ENCODE results near the gene STK40.

Gene STK40

GRCh38 chr1:36398370-36398977 lies 12.8 kb upstream of the STK40 start:
- Histone ChIP-seq H3K27me3 (ENCODE audit: control insufficient read depth, low read length) (no peaks in the 10 kb centered on the region), H3K9me3 (ENCODE audit: control insufficient read depth, insufficient read depth, low read length) (peaks cover 14% of the 10 kb centered on the region; the same call in 1 of the 2 replicates), H3K4me3 (ENCODE audit: low read length) (peak overlapping the region; percentile 79), H3K79me2 (ENCODE audit: control insufficient read depth, low read length) (peaks cover 49% of the 10 kb centered on the region), H3K4me2 (ENCODE audit: low read length) (peak overlapping the region; percentile 100), H3K27ac (ENCODE audit: low read depth, low read length) (peak overlapping the region; percentile 97), H3F3A (ENCODE audit: control insufficient read depth, insufficient read depth) (peaks cover 18% of the 10 kb centered on the region), H3K9me2 (replicated peaks; ENCODE audit: control insufficient read depth, low read length) (no peaks in the 10 kb centered on the region), H3K4me1 (ENCODE audit: control insufficient read depth, low read length) (peaks cover 52% of the 10 kb centered on the region), H3K36me3 (ENCODE audit: control insufficient read depth, low read length) (peaks cover 33% of the 10 kb centered on the region), H4K20me1 (ENCODE audit: control insufficient read depth, insufficient read depth, low read depth, low read length) (no peaks in the 10 kb centered on the region)
- TF ChIP-seq EZH2phosphoT487 (IDR thresholded peaks at IDR 0.05; ENCODE audit: borderline replicate concordance, low read length) (no peak), CTCF (IDR thresholded peaks at IDR 0.05; ENCODE audit: low read depth, low read length, poor library complexity, severe bottlenecking) (no peak)

- H3K79me2 ChIP-seq (ENCODE audit: control insufficient read depth, low read length) = peaks cover 58% of the 10 kb centered on the region
- H3K4me1 ChIP-seq (ENCODE audit: control insufficient read depth, low read length) = peaks cover 61% of the 10 kb centered on the region
- no peaks in the 10 kb centered on the region for H4K20me1 ChIP-seq (ENCODE audit: control insufficient read depth, insufficient read depth, low read depth, low read length)
- peak within 1 kb of the TSS; percentile 97 for H3K27ac ChIP-seq (ENCODE audit: low read depth, low read length)
- H3K9me3 ChIP-seq (ENCODE audit: control insufficient read depth, insufficient read depth, low read length) = peaks cover 14% of the 10 kb centered on the region; the same call in 1 of the 2 replicates
- no peaks in the 10 kb centered on the region for H3K9me2 ChIP-seq (replicated peaks; ENCODE audit: control insufficient read depth, low read length)
- no peaks in the 10 kb centered on the region for H3K27me3 ChIP-seq (ENCODE audit: control insufficient read depth, low read length)
- peak within 1 kb of the TSS; percentile 79 for H3K4me3 ChIP-seq (ENCODE audit: low read length)
- H3K36me3 ChIP-seq (ENCODE audit: control insufficient read depth, low read length) = peaks cover 41% of the 10 kb centered on the region
- TF ChIP-seq EZH2phosphoT487 (IDR thresholded peaks at IDR 0.05; ENCODE audit: borderline replicate concordance, low read length) = no peak
- TF ChIP-seq CTCF (IDR thresholded peaks at IDR 0.05; ENCODE audit: low read depth, low read length, poor library complexity, severe bottlenecking) = no peak
- H3K4me2 ChIP-seq (ENCODE audit: low read length) = peak within 1 kb of the TSS; percentile 100
- H3F3A ChIP-seq (ENCODE audit: control insufficient read depth, insufficient read depth) = peaks cover 27% of the 10 kb centered on the region
These were observed 11.9 kb upstream of the STK40 start, which contains the start of gene LSM10 for GRCh38 chr1:36397378-36398230. TSS of gene LSM10 (minus strand) at chr1:36397908. CDS start at chr1:36394129, 3,779 bp downstream.

GRCh38 chr1:36397083-36397377 lies 11.3 kb upstream of the STK40 start:
- Histone ChIP-seq H3K4me1 (ENCODE audit: control insufficient read depth, low read length) (peaks cover 67% of the 10 kb centered on the region), H3K9me3 (ENCODE audit: control insufficient read depth, insufficient read depth, low read length) (peaks cover 14% of the 10 kb centered on the region; the same call in 1 of the 2 replicates), H3K36me3 (ENCODE audit: control insufficient read depth, low read length) (peaks cover 47% of the 10 kb centered on the region), H3K27ac (ENCODE audit: low read depth, low read length) (peak overlapping the region; percentile 97), H3F3A (ENCODE audit: control insufficient read depth, insufficient read depth) (peaks cover 29% of the 10 kb centered on the region), H3K9me2 (replicated peaks; ENCODE audit: control insufficient read depth, low read length) (no peaks in the 10 kb centered on the region), H3K4me3 (ENCODE audit: low read length) (peak overlapping the region; percentile 79), H3K4me2 (ENCODE audit: low read length) (peak overlapping the region; percentile 100), H4K20me1 (ENCODE audit: control insufficient read depth, insufficient read depth, low read depth, low read length) (no peaks in the 10 kb centered on the region), H3K79me2 (ENCODE audit: control insufficient read depth, low read length) (peaks cover 64% of the 10 kb centered on the region), H3K27me3 (ENCODE audit: control insufficient read depth, low read length) (no peaks in the 10 kb centered on the region)
- TF ChIP-seq CTCF (IDR thresholded peaks at IDR 0.05; ENCODE audit: low read depth, low read length, poor library complexity, severe bottlenecking) = no peak
- no peak for TF ChIP-seq EZH2phosphoT487 (IDR thresholded peaks at IDR 0.05; ENCODE audit: borderline replicate concordance, low read length)

Data from DOHH2 (cell line).